ENCODE measurements around the gene ADRA2B. TPM values are rescaled to one million over a fixed set of nuclear protein-coding genes. Genes with fewer than 3 reads are reported as not detected.

Gene ADRA2B
- total RNA-seq, 1 donor from 2014 or later = 0.32 TPM

- no peak overlapping the region for H3K27ac ChIP-seq
- no peaks in the 10 kb centered on the region for H3K9me3 ChIP-seq
- no peak overlapping the region for H3K4me3 ChIP-seq
- no peak for TF ChIP-seq CTCF (IDR thresholded peaks at IDR 0.05)
- peaks cover 3% of the 10 kb centered on the region for H3K4me1 ChIP-seq
- no peaks in the 10 kb centered on the region for H3K27me3 ChIP-seq (ENCODE audit: low read depth)
- DNase-seq = peak; percentile 24
- intact Hi-C loops (cut with DNase I) = no loop called here
- no peak for ATAC-seq
- no peaks in the 10 kb centered on the region for H3K36me3 ChIP-seq
Measured at GRCh38 chr2:96095116-96095636, 21.2 kb downstream of the ADRA2B start.

- Histone ChIP-seq H3K9me3 (no peaks in the 10 kb centered on the region), H3K36me3 (no peaks in the 10 kb centered on the region), H3K4me3 (no peak overlapping the region), H3K27ac (no peak overlapping the region), H3K27me3 (ENCODE audit: low read depth) (peaks cover 5% of the 10 kb centered on the region), H3K4me1 (no peaks in the 10 kb centered on the region)
- no peak for TF ChIP-seq CTCF (IDR thresholded peaks at IDR 0.05)
- intact Hi-C loops (cut with DNase I) = no loop called here
- DNase-seq (no peak), ATAC-seq (no peak)
Measured at GRCh38 chr2:96093528-96093927, 22.8 kb downstream of the ADRA2B start.

- DNase-seq (peak; percentile 22), ATAC-seq (no peak)
- no peak for TF ChIP-seq CTCF (IDR thresholded peaks at IDR 0.05)
- Histone ChIP-seq H3K36me3 (no peaks in the 10 kb centered on the region), H3K27me3 (ENCODE audit: low read depth) (peaks cover 6% of the 10 kb centered on the region), H3K4me1 (no peaks in the 10 kb centered on the region), H3K9me3 (no peaks in the 10 kb centered on the region), H3K27ac (no peak overlapping the region), H3K4me3 (no peak overlapping the region)
- intact Hi-C loops (cut with DNase I) = no loop called here
Measured at GRCh38 chr2:96092951-96093350, 23.4 kb downstream of the ADRA2B start.

- Histone ChIP-seq H3K4me3 (no peak overlapping the region), H3K9me3 (no peaks in the 10 kb centered on the region), H3K27me3 (ENCODE audit: low read depth) (peaks cover 6% of the 10 kb centered on the region), H3K4me1 (no peaks in the 10 kb centered on the region), H3K36me3 (no peaks in the 10 kb centered on the region), H3K27ac (no peak overlapping the region)
- peak; percentile 31 for DNase-seq
- no peak for TF ChIP-seq CTCF (IDR thresholded peaks at IDR 0.05)
- ATAC-seq = no peak
- intact Hi-C loops (cut with DNase I) = no loop called here
Measured at GRCh38 chr2:96092573-96092877, 23.8 kb downstream of the ADRA2B start.

GRCh38 chr2:96091711-96092572 is 24.4 kb downstream of the ADRA2B start:
- no peak overlapping the region for H3K27ac ChIP-seq
- ATAC-seq = no peak
- no peaks in the 10 kb centered on the region for H3K4me1 ChIP-seq
- H3K27me3 ChIP-seq (ENCODE audit: low read depth) = peaks cover 6% of the 10 kb centered on the region
- DNase-seq = peak; percentile 31
- no peaks in the 10 kb centered on the region for H3K9me3 ChIP-seq
- no peak overlapping the region for H3K4me3 ChIP-seq
- no peaks in the 10 kb centered on the region for H3K36me3 ChIP-seq
- TF ChIP-seq CTCF (IDR thresholded peaks at IDR 0.05) = no peak
- intact Hi-C loops (cut with DNase I) = no loop called here

Data from lower lobe of right lung (tissue), 2 donors.